HepG2 (cell line): ENCODE measurements around the gene ZCCHC3. TPM values are rescaled to one million over a fixed set of nuclear protein-coding genes. Genes with fewer than 3 reads are reported as not detected.

Source experiments
- GPN1 ChIP-seq: sonication (generic); formaldehyde crosslinking; IDR thresholded peaks from 2 replicates; pipeline ENCODE4 v1.5.1; 2020; ENCODE audit warnings: missing genetic modification reagents, borderline replicate concordance
- HOXA3 ChIP-seq: sonication (generic); formaldehyde crosslinking; IDR thresholded peaks from 2 replicates; pipeline ENCODE4 v1.5.0; 2020; ENCODE audit warnings: missing genetic modification reagents
- MAFG ChIP-seq: sonication (generic); formaldehyde crosslinking; IDR thresholded peaks from 2 replicates; pipeline ENCODE4 v1.5.1; 2020; ENCODE audit warnings: mild to moderate bottlenecking, missing genetic modification reagents
- MBD4 ChIP-seq: IDR thresholded peaks from 2 replicates; pipeline ENCODE4 v1.6.1; 2012; ENCODE audit warnings: low read length, inconsistent platforms, borderline replicate concordance
- MTA3 ChIP-seq: sonication (generic); formaldehyde crosslinking; IDR thresholded peaks from 2 replicates; pipeline ENCODE4 v1.4.0; 2020; ENCODE audit warnings: missing genetic modification reagents
- NCOA1 ChIP-seq: sonication (generic); formaldehyde crosslinking; IDR thresholded peaks from 2 replicates; pipeline ENCODE4 v1.9.0; 2021; ENCODE audit warnings: missing genetic modification reagents
- NCOR1 ChIP-seq: fragments of 200-600 bp; sonication (generic); IDR thresholded peaks from 2 replicates; pipeline ENCODE4 v1.7.0; 2017; ENCODE audit warnings: antibody characterized with exemption, low read length, borderline replicate concordance
- NR2C2 ChIP-seq: sonication (generic); formaldehyde crosslinking; IDR thresholded peaks from 2 replicates; pipeline ENCODE4 v1.4.0; 2020; ENCODE audit warnings: missing genetic modification reagents, mild to moderate bottlenecking, moderate library complexity, borderline replicate concordance
- RBAK ChIP-seq: sonication (generic); formaldehyde crosslinking; IDR thresholded peaks from 2 replicates; pipeline ENCODE4 v1.5.1; 2020; ENCODE audit warnings: mild to moderate bottlenecking, missing genetic modification reagents
- ZNF138 ChIP-seq: sonication (generic); formaldehyde crosslinking; IDR thresholded peaks from 2 replicates; pipeline ENCODE4 v1.5.0; 2020; ENCODE audit warnings: mild to moderate bottlenecking, low read depth, missing genetic modification reagents
- ZNF263 ChIP-seq: sonication (generic); formaldehyde crosslinking; IDR thresholded peaks from 2 replicates; pipeline ENCODE4 v1.4.0; 2020; ENCODE audit warnings: missing genetic modification reagents
- ZNF33B ChIP-seq: sonication (generic); formaldehyde crosslinking; IDR thresholded peaks from 2 replicates; pipeline ENCODE4 v1.5.1; 2020; ENCODE audit warnings: mild to moderate bottlenecking, missing genetic modification reagents
- ZNF484 ChIP-seq: sonication (generic); formaldehyde crosslinking; IDR thresholded peaks from 2 replicates; pipeline ENCODE4 v1.5.1; 2020; ENCODE audit warnings: mild to moderate bottlenecking, low read depth, missing genetic modification reagents, borderline replicate concordance
- ZNF570 ChIP-seq: sonication (generic); formaldehyde crosslinking; IDR thresholded peaks from 2 replicates; pipeline ENCODE4 v1.4.0; 2020; ENCODE audit warnings: mild to moderate bottlenecking, missing genetic modification reagents, borderline replicate concordance
- ZNF572 ChIP-seq: sonication (generic); formaldehyde crosslinking; IDR thresholded peaks from 2 replicates; pipeline ENCODE4 v1.5.1; 2020; ENCODE audit warnings: mild to moderate bottlenecking, missing genetic modification reagents
- polyA plus RNA-seq, 8 experiments: library from polyadenylated mRNA; depleted of rRNA in 3 of 8; stranded (reverse) in 7 of 8; unstranded in 1 of 8; fragments of >200 nt; fragmentation: Illumina TruSeq in 4 of 8; extraction: Trizol in 4 of 8; gene quantifications; 2 replicates each; pipeline versions ENCODE4 v1.2.1 to v1.2.3, GENCODE V29; 2011 to 2016; ENCODE audit warnings: low read depth in 4 of 8, missing spikeins in 1 of 8, mixed read lengths in 1 of 8; ENCODE audit not compliant: insufficient read depth in 1 of 8
- total RNA-seq, 5 experiments: library from RNA; depleted of rRNA; stranded (reverse); fragments of >200 nt; fragmentation: Illumina TruSeq; extraction: Trizol; gene quantifications; 2 replicates each; pipeline ENCODE4 v1.2.3, GENCODE V29; 2016; ENCODE audit warnings: low read depth in 1 of 5
- TF ChIP-seq, protein P1 (sequence below): sonication (generic); formaldehyde crosslinking; IDR thresholded peaks from 2 replicates; pipeline ENCODE4 v1.8.0; 2022; ENCODE audit warnings: mild to moderate bottlenecking, missing genetic modification reagents
- TF ChIP-seq, protein P2 (sequence below): sonication (generic); formaldehyde crosslinking; IDR thresholded peaks from 2 replicates; pipeline ENCODE4 v1.5.1; 2020; ENCODE audit warnings: mild to moderate bottlenecking, missing genetic modification reagents, moderate library complexity
- TF ChIP-seq, protein P3 (sequence below): sonication (generic); formaldehyde crosslinking; IDR thresholded peaks from 2 replicates; pipeline ENCODE4 v1.4.0; 2020; ENCODE audit warnings: missing genetic modification reagents, borderline replicate concordance
- TF ChIP-seq, protein P4 (sequence below): sonication (generic); formaldehyde crosslinking; IDR thresholded peaks from 2 replicates; pipeline ENCODE4 v1.4.0; 2020; ENCODE audit warnings: missing genetic modification reagents, borderline replicate concordance
- TF ChIP-seq, protein P5 (sequence below): sonication (generic); formaldehyde crosslinking; conservative IDR thresholded peaks from 2 replicates; pipeline ENCODE4 v1.8.1; 2023; ENCODE audit warnings: missing genetic modification reagents

ZCCHC3 gene
- total and polyA plus RNA-seq, 2 of the 13 experiments (the other 11 are each of a cell fraction or from before 2014, with no cell fraction given): 46.6 to 63.0 TPM

DNA sequence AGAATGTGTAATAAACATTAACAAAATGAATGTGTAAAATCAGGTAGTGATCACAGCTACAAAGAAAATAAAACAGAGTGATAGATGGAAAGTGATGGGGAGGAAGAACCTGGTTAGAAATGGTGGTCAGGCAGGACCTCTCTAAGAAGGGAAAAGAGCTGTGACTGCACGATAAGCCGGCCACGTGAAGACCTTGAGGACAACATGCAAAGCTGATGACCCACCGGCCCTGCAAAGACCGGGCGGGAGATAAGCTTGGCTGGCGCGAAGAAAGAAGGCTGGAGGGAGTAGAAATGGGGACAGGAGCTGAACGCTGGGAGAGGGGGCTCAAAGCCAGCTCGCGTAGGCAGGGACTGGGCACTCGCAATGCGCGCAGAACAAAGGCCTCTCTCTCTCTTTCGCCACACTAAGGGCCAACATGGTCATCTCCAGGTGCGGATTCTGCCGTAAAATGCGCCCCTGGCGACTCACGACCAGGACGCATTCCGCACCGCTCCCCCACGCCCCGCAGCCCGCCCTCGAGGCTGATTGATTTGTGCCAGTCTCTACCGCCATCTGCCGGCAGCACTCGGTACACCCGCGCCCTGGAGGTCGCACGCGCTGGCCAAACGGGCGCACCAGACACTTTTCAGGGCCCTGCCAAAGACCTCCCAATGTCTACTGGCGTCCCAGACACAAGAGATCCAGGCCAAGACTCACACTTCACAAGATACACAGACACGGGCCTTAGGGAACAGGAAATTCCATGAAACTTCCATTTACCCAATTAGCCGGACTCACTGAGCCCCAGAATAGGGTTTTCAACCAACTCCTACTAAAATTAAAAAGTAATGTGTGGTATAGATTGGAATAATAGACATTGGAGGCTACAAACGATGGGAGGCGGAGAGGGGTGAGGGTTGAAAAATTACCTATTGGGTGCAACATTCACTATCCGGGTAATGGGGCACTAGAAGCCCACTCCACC is 30.5 kb upstream of the ZCCHC3 start (continued):
- TF ChIP-seq, protein P1, sequence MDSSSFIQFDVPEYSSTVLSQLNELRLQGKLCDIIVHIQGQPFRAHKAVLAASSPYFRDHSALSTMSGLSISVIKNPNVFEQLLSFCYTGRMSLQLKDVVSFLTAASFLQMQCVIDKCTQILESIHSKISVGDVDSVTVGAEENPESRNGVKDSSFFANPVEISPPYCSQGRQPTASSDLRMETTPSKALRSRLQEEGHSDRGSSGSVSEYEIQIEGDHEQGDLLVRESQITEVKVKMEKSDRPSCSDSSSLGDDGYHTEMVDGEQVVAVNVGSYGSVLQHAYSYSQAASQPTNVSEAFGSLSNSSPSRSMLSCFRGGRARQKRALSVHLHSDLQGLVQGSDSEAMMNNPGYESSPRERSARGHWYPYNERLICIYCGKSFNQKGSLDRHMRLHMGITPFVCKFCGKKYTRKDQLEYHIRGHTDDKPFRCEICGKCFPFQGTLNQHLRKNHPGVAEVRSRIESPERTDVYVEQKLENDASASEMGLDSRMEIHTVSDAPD: peak; percentile 93
- peak; percentile 72; the same call in 1 of the 2 replicates for TF ChIP-seq ZNF33B
- no peak; the same call in 1 of the 2 replicates for TF ChIP-seq ZNF138
- TF ChIP-seq HOXA3 (CRISPR knock-in tag): peak; percentile 94
- TF ChIP-seq MAFG: 0 out of 2 replicates have a peak, but pooled peaks have one; percentile 41
- TF ChIP-seq, protein P2, sequence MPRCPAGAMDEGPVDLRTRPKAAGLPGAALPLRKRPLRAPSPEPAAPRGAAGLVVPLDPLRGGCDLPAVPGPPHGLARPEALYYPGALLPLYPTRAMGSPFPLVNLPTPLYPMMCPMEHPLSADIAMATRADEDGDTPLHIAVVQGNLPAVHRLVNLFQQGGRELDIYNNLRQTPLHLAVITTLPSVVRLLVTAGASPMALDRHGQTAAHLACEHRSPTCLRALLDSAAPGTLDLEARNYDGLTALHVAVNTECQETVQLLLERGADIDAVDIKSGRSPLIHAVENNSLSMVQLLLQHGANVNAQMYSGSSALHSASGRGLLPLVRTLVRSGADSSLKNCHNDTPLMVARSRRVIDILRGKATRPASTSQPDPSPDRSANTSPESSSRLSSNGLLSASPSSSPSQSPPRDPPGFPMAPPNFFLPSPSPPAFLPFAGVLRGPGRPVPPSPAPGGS (CRISPR knock-in tag): peak; percentile 94
- no peak for TF ChIP-seq MTA3
- no peak; the same call in 1 of the 2 replicates for TF ChIP-seq RBAK (CRISPR knock-in tag)
- no peak for TF ChIP-seq NCOA1 (CRISPR knock-in tag)
- TF ChIP-seq GPN1 (CRISPR knock-in tag): peak; percentile 88; the same call in 1 of the 2 replicates
- peak; percentile 87; the same call in 1 of the 2 replicates for TF ChIP-seq ZNF570 (CRISPR knock-in tag)
- TF ChIP-seq, protein P3, sequence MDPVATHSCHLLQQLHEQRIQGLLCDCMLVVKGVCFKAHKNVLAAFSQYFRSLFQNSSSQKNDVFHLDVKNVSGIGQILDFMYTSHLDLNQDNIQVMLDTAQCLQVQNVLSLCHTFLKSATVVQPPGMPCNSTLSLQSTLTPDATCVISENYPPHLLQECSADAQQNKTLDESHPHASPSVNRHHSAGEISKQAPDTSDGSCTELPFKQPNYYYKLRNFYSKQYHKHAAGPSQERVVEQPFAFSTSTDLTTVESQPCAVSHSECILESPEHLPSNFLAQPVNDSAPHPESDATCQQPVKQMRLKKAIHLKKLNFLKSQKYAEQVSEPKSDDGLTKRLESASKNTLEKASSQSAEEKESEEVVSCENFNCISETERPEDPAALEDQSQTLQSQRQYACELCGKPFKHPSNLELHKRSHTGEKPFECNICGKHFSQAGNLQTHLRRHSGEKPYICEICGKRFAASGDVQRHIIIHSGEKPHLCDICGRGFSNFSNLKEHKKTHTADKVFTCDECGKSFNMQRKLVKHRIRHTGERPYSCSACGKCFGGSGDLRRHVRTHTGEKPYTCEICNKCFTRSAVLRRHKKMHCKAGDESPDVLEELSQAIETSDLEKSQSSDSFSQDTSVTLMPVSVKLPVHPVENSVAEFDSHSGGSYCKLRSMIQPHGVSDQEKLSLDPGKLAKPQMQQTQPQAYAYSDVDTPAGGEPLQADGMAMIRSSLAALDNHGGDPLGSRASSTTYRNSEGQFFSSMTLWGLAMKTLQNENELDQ (CRISPR knock-in tag): 0 out of 2 replicates have a peak, but pooled peaks have one; percentile 36
- TF ChIP-seq, protein P4, sequence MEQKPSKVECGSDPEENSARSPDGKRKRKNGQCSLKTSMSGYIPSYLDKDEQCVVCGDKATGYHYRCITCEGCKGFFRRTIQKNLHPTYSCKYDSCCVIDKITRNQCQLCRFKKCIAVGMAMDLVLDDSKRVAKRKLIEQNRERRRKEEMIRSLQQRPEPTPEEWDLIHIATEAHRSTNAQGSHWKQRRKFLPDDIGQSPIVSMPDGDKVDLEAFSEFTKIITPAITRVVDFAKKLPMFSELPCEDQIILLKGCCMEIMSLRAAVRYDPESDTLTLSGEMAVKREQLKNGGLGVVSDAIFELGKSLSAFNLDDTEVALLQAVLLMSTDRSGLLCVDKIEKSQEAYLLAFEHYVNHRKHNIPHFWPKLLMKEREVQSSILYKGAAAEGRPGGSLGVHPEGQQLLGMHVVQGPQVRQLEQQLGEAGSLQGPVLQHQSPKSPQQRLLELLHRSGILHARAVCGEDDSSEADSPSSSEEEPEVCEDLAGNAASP (CRISPR knock-in tag): peak; percentile 76
- TF ChIP-seq NR2C2 (CRISPR knock-in tag): peak; percentile 56; the same call in 1 of the 2 replicates
- 0 out of 2 replicates have a peak, but pooled peaks have one; percentile 33 for TF ChIP-seq NCOR1
- TF ChIP-seq ZNF484 (CRISPR knock-in tag): peak; percentile 52; the same call in 1 of the 2 replicates
- TF ChIP-seq ZNF572 (CRISPR knock-in tag): 0 out of 2 replicates have a peak, but pooled peaks have one; percentile 91
- TF ChIP-seq, protein P5, sequence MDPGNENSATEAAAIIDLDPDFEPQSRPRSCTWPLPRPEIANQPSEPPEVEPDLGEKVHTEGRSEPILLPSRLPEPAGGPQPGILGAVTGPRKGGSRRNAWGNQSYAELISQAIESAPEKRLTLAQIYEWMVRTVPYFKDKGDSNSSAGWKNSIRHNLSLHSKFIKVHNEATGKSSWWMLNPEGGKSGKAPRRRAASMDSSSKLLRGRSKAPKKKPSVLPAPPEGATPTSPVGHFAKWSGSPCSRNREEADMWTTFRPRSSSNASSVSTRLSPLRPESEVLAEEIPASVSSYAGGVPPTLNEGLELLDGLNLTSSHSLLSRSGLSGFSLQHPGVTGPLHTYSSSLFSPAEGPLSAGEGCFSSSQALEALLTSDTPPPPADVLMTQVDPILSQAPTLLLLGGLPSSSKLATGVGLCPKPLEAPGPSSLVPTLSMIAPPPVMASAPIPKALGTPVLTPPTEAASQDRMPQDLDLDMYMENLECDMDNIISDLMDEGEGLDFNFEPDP: no peak
- 0 out of 2 replicates have a peak, but pooled peaks have one; percentile 51 for TF ChIP-seq ZNF263 (CRISPR knock-in tag)
- TF ChIP-seq MBD4: no peak
